CD4-positive, alpha-beta T cell treated with Interleukin-6 at 100 ng/mL for 8 hours (primary cell): ENCODE results near the gene CHD8.
"Not testable (repeated sequence)": the region's sequence is repeated elsewhere in the genome, so short reads cannot be mapped to it uniquely, and the experiment has no call there.

Source experiments
- DNase-seq: peaks from one replicate; pipeline ENCODE4 v3.0.0-alpha.2; 2020; ENCODE audit warnings: mixed read lengths, low spot score

CHD8 gene

GRCh38 chr14:21372814-21373213 is 83.1 kb downstream of the CHD8 start:
- not testable (repeated sequence) for DNase-seq

- DNase-seq = no peak
Observed at GRCh38 chr14:21369949-21370679, 85.8 kb downstream of the CHD8 start.

- DNase-seq = no peak
Observed at GRCh38 chr14:21367582-21368144, 88.3 kb downstream of the CHD8 start.

GRCh38 chr14:21356511-21356910 is 99.4 kb downstream of the CHD8 start:
- no peak for DNase-seq

- no peak for DNase-seq
Observed at GRCh38 chr14:21352587-21352986, 103.3 kb downstream of the CHD8 start.

- no peak for DNase-seq
Observed at GRCh38 chr14:21350539-21350938, 105.4 kb downstream of the CHD8 start.

GRCh38 chr14:21347201-21347600 is 108.7 kb downstream of the CHD8 start:
- DNase-seq = no peak

GRCh38 chr14:21346532-21347135 is 109.3 kb downstream of the CHD8 start:
- DNase-seq = no peak

GRCh38 chr14:21343035-21343794 is 112.7 kb downstream of the CHD8 start:
- DNase-seq = no peak
